Forelimb muscle (tissue), 1 donor: Measurements from ENCODE around the gene NFATC3. TPM values are rescaled to one million over a fixed set of nuclear protein-coding genes. Genes with fewer than 3 reads are reported as not detected.

ENCODE experiments used
- DNase-seq: peaks from one replicate; pipeline ENCODE4 v3.0.0-alpha.2; 2013; ENCODE audit warnings: low read depth
- polyA plus RNA-seq: library from polyadenylated mRNA; unstranded; fragments of 120-200 nt; gene quantifications from one replicate; pipeline ENCODE4 v1.2.1, GENCODE V29; 2013; ENCODE audit not compliant: insufficient read length

NFATC3 gene
- polyA plus RNA-seq, 1 donor = 27.6 TPM

- DNase-seq = no peak
These were observed 161.5 kb downstream of the NFATC3 start for GRCh38 chr16:68246666-68247065.

- DNase-seq = no peak
These were observed 162.2 kb downstream of the NFATC3 start for GRCh38 chr16:68247400-68247799.

GRCh38 chr16:68247932-68248331, 162.8 kb downstream of the NFATC3 start:
- DNase-seq = no peak

- no peak for DNase-seq
These were observed 164.2 kb downstream of the NFATC3 start for GRCh38 chr16:68249371-68249770.

- DNase-seq = no peak
These were observed 165.8 kb downstream of the NFATC3 start for GRCh38 chr16:68250951-68251350.

- DNase-seq = no peak
These were observed 166.7 kb downstream of the NFATC3 start for GRCh38 chr16:68251832-68252231.

GRCh38 chr16:68252383-68252782, 167.2 kb downstream of the NFATC3 start:
- no peak for DNase-seq

GRCh38 chr16:68253721-68254120, 168.6 kb downstream of the NFATC3 start:
- no peak for DNase-seq

- DNase-seq = no peak
These were observed 170.5 kb downstream of the NFATC3 start for GRCh38 chr16:68255712-68256111.

GRCh38 chr16:68257251-68257905, 172.2 kb downstream of the NFATC3 start:
- DNase-seq = no peak

GRCh38 chr16:68257906-68258800, 173.0 kb downstream of the NFATC3 start:
- DNase-seq = no peak

GRCh38 chr16:68259007-68259825, 174.0 kb downstream of the NFATC3 start:
- no peak for DNase-seq

GRCh38 chr16:68263559-68264127, 178.5 kb downstream of the NFATC3 start:
- no peak for DNase-seq

- DNase-seq = no peak
These were observed 179.2 kb downstream of the NFATC3 start, which contains the start of gene SLC7A6 for GRCh38 chr16:68264128-68265077. Gene SLC7A6, plus strand, starts transcription at chr16:68264526. Its CDS starts 10,201 bp downstream, at chr16:68274727.

- no peak for DNase-seq
These were observed 180.1 kb downstream of the NFATC3 start for GRCh38 chr16:68265078-68265920.

- no peak for DNase-seq
These were observed 182.6 kb downstream of the NFATC3 start for GRCh38 chr16:68267612-68268405.

GRCh38 chr16:68269793-68270192, 184.6 kb downstream of the NFATC3 start:
- DNase-seq = no peak

- no peak for DNase-seq
These were observed 185.2 kb downstream of the NFATC3 start for GRCh38 chr16:68270353-68270752.
